HepG2 (cell line): ENCODE results near the gene COL18A1. TPM values are rescaled to one million over a fixed set of nuclear protein-coding genes. Genes with fewer than 3 reads are reported as not detected.

Experiments used
- ATAC-seq: fragments of 200-7000 bp; cut with Tn5 transposase; 3 replicates; pipeline ENCODE4 v1.9.1; 2020; ENCODE audit warnings: mild to moderate bottlenecking, moderate library complexity
- BruUV-seq: library from RNA; stranded (reverse); fragments of 400-500 nt; replicated peaks from 2 replicates; lab custom pipeline; 2021; lab: Mats Ljungman, UMichigan
- CTCF ChIA-PET: fragments of 300-600 bp; formaldehyde crosslinking; extraction: SDS; loops from one replicate; lab custom pipeline; 2021; ENCODE audit warnings: low total read pairs, inconsistent platforms, low intra/inter-chr PET ratio; lab: Yijun Ruan, JAX
- POLR2A ChIA-PET: fragments of 350-600 bp; sonication (Branson Sonifier 250); formaldehyde crosslinking; loops from one replicate; lab custom pipeline; 2020; ENCODE audit warnings: antibody characterized with exemption, inconsistent platforms; lab: Yijun Ruan, JAX
- DNase-seq: peaks from one replicate; pipeline ENCODE4 v3.0.0-alpha.2; 2015; ENCODE audit warnings: low spot score
- FAIRE-seq: peaks from 3 replicates; lab custom pipeline; 2011; peaks lifted over from hg19 to GRCh38; lab: Jason Lieb, UNC
- H2AFZ ChIP-seq: one replicate; pipeline ENCODE4 v1.6.1; 2011; ENCODE audit warnings: low read length, inconsistent platforms
- H3K27ac ChIP-seq: fragments of 300-600 bp; 3 replicates; pipeline ENCODE4 v1.8.0; 2011; ENCODE audit warnings: mixed run types, mild to moderate bottlenecking, mixed read lengths, low read length, inconsistent platforms; ENCODE audit not compliant: insufficient read depth; ENCODE audit errors: extremely low read length
- H3K27me3 ChIP-seq, 2 experiments: fragments of 200-600 bp in 1 of 2; 2 replicates in 1 of 2; 3 replicates in 1 of 2; pipeline versions ENCODE4 v1.6.0 to v1.8.0; 2011; ENCODE audit warnings: low read length in 2 of 2, mild to moderate bottlenecking in 2 of 2, moderate library complexity in 2 of 2, inconsistent platforms in 1 of 2; ENCODE audit not compliant: insufficient read depth in 2 of 2, control insufficient read depth in 1 of 2
- H3K36me3 ChIP-seq, 2 experiments: fragments of 200-600 bp in 1 of 2; replicated peaks in 1 of 2; 2 replicates in 1 of 2; 3 replicates in 1 of 2; pipeline versions ENCODE4 v1.5.1 to v1.8.0; 2011; ENCODE audit warnings: low read length in 2 of 2, inconsistent platforms in 1 of 2; ENCODE audit not compliant: insufficient read depth in 2 of 2, control insufficient read depth in 1 of 2
- H3K4me1 ChIP-seq: 2 replicates; pipeline ENCODE4 v1.5.1; 2012; ENCODE audit warnings: low read length, inconsistent platforms; ENCODE audit not compliant: insufficient read depth
- H3K4me2 ChIP-seq: 2 replicates; pipeline ENCODE4 v1.6.0; 2011; ENCODE audit warnings: low read depth, low read length, inconsistent platforms
- H3K4me3 ChIP-seq, 3 experiments: fragments of 200-600 bp in 1 of 3; sonication (generic), shearing (Covaris generic) in 1 of 3; replicated peaks in 1 of 3; 2 replicates each; pipeline ENCODE4 v1.5.1; 2011 to 2016; ENCODE audit warnings: low read length in 3 of 3, inconsistent platforms in 2 of 3, low read depth in 2 of 3, mild to moderate bottlenecking in 2 of 3, control low read depth in 1 of 3, mixed read lengths in 1 of 3; ENCODE audit not compliant: insufficient read depth in 1 of 3
- H3K79me2 ChIP-seq: one replicate; pipeline ENCODE4 v1.6.1; 2011; ENCODE audit warnings: low read length, inconsistent platforms; ENCODE audit not compliant: insufficient read depth
- H3K9ac ChIP-seq: 2 replicates; pipeline ENCODE4 v1.6.0; 2011; ENCODE audit warnings: mild to moderate bottlenecking, low read depth, low read length, inconsistent platforms; ENCODE audit not compliant: insufficient read depth
- H3K9me3 ChIP-seq: 2 replicates; pipeline ENCODE4 v1.5.1; 2012; ENCODE audit warnings: mild to moderate bottlenecking, low read length
- H4K20me1 ChIP-seq: 2 replicates; pipeline ENCODE4 v1.6.0; 2011; ENCODE audit warnings: inconsistent platforms, mild to moderate bottlenecking, low read length, moderate library complexity; ENCODE audit not compliant: insufficient read depth
- AHR ChIP-seq: IDR thresholded peaks from 2 replicates; pipeline ENCODE4 v1.6.1; 2018; ENCODE audit warnings: missing genetic modification reagents, missing compliant biosample characterization
- CCAR2 ChIP-seq: fragments of 200-400 bp; formaldehyde crosslinking; optimal IDR thresholded peaks from 2 replicates; pipeline ENCODE3; 2018; ENCODE audit warnings: low read depth, mild to moderate bottlenecking, low read length, moderate library complexity
- DNMT1 ChIP-seq: sonication (generic); formaldehyde crosslinking; IDR thresholded peaks from 2 replicates; pipeline ENCODE4 v1.5.1; 2020; ENCODE audit warnings: mild to moderate bottlenecking, missing genetic modification reagents
- HBP1 ChIP-seq: IDR thresholded peaks from 2 replicates; pipeline ENCODE4 v1.6.1; 2016; ENCODE audit warnings: low read depth, control low read depth
- NFE2L2 ChIP-seq: fragments of 150-350 bp; IDR thresholded peaks from 2 replicates; pipeline ENCODE4 v1.6.1; 2014; ENCODE audit warnings: low read length
- NR3C1 ChIP-seq: sonication (generic); formaldehyde crosslinking; IDR thresholded peaks from 2 replicates; pipeline ENCODE4 v1.4.0; 2020; ENCODE audit warnings: missing genetic modification reagents
- RBFOX2 ChIP-seq: fragments of 200-400 bp; formaldehyde crosslinking; IDR thresholded peaks from 2 replicates; pipeline ENCODE4 v1.6.1; 2017; ENCODE audit warnings: low read depth, mild to moderate bottlenecking, low read length
- SRY ChIP-seq: sonication (generic); formaldehyde crosslinking; IDR thresholded peaks from 2 replicates; pipeline ENCODE4 v1.8.0; 2022; ENCODE audit warnings: mild to moderate bottlenecking, missing genetic modification reagents
- TFDP1 ChIP-seq: IDR thresholded peaks from 2 replicates; pipeline ENCODE4 v1.6.1; 2016; ENCODE audit warnings: missing compliant biosample characterization, missing genetic modification reagents, borderline replicate concordance
- TRAFD1 ChIP-seq: sonication (generic); formaldehyde crosslinking; IDR thresholded peaks from 2 replicates; pipeline ENCODE4 v1.5.1; 2020; ENCODE audit warnings: missing genetic modification reagents, mild to moderate bottlenecking, borderline replicate concordance
- XBP1 ChIP-seq: sonication (generic); formaldehyde crosslinking; IDR thresholded peaks from 2 replicates; pipeline ENCODE4 v1.5.0; 2020; ENCODE audit warnings: missing genetic modification reagents
- ZBTB2 ChIP-seq: sonication (generic); formaldehyde crosslinking; IDR thresholded peaks from 2 replicates; pipeline ENCODE4 v1.8.0; 2022; ENCODE audit warnings: low read depth, missing genetic modification reagents
- ZFP37 ChIP-seq: sonication (generic); formaldehyde crosslinking; IDR thresholded peaks from 2 replicates; pipeline ENCODE4 v1.4.0; 2020; ENCODE audit warnings: missing genetic modification reagents, borderline replicate concordance
- ZNF280D ChIP-seq: sonication (generic); formaldehyde crosslinking; IDR thresholded peaks from 2 replicates; pipeline ENCODE4 v1.5.1; 2020; ENCODE audit warnings: mild to moderate bottlenecking, missing genetic modification reagents
- ZNF552 ChIP-seq: sonication (generic); formaldehyde crosslinking; IDR thresholded peaks from 2 replicates; pipeline ENCODE4 v1.9.0; 2022; ENCODE audit warnings: missing genetic modification reagents, mild to moderate bottlenecking, borderline replicate concordance
- ZNF703 ChIP-seq: sonication (generic); formaldehyde crosslinking; IDR thresholded peaks from 2 replicates; pipeline ENCODE4 v1.5.1; 2020; ENCODE audit warnings: missing genetic modification reagents, mild to moderate bottlenecking, moderate library complexity, borderline replicate concordance
- WGBS: methylation state at CpG from one replicate; pipeline ENCODE4 v1.1.6; 2017; ENCODE audit warnings: low lambda C conversion rate; 5-methylcytosine and 5-hydroxymethylcytosine counted together
- in situ Hi-C: cut with HindIII; loops from 2 replicates; pipeline ENCODE4 v1.10.0; 2017; ENCODE audit warnings: low pct_unique_long_range_greater_than_20kb; ENCODE audit not compliant: extremely low pct_ligation_motif_present
- intact Hi-C: fragments of 100-400 bp; cut with micrococcal nuclease; formaldehyde crosslinking; loops from one replicate; pipeline ENCODE4 v1.10.0; 2022; ENCODE audit not compliant: unreplicated experiment
- polyA plus RNA-seq, 8 experiments: library from polyadenylated mRNA; depleted of rRNA in 3 of 8; stranded (reverse) in 7 of 8; unstranded in 1 of 8; fragments of >200 nt; fragmentation: Illumina TruSeq in 4 of 8; extraction: Trizol in 4 of 8; gene quantifications; 2 replicates each; pipeline versions ENCODE4 v1.2.1 to v1.2.3, GENCODE V29; 2011 to 2016; ENCODE audit warnings: low read depth in 4 of 8, missing spikeins in 1 of 8, mixed read lengths in 1 of 8; ENCODE audit not compliant: insufficient read depth in 1 of 8
- total RNA-seq, 5 experiments: library from RNA; depleted of rRNA; stranded (reverse); fragments of >200 nt; fragmentation: Illumina TruSeq; extraction: Trizol; gene quantifications; 2 replicates each; pipeline ENCODE4 v1.2.3, GENCODE V29; 2016; ENCODE audit warnings: low read depth in 1 of 5

The COL18A1 gene
- total and polyA plus RNA-seq, 2 of the 13 experiments (the other 11 are each of a cell fraction or from before 2014, with no cell fraction given) = 79.0 to 102 TPM

- Histone ChIP-seq H3K9ac (no peak overlapping the region), H3K9me3 (no peaks in the 10 kb centered on the region), H3K4me3 (no peak overlapping the region), H2AFZ (no peak overlapping the region), H3K4me1 (peaks cover 70% of the 10 kb centered on the region), H3K4me2 (no peak overlapping the region), H3K79me2 (peaks cover 56% of the 10 kb centered on the region), H4K20me1 (peaks cover 19% of the 10 kb centered on the region; the same call in 1 of the 2 replicates), H3K27me3 (no peaks in the 10 kb centered on the region), H3K36me3 (peaks cover 3 to 5% of the 10 kb centered on the region in 2 experiments; a peak in 3 of 5 replicates), H3K27ac (no peak overlapping the region)
- WGBS = 93% methylated on average over 16 of the region's 17 CpGs
- DNase-seq = no peak
- no TSS peak for BruUV-seq
- POLR2A ChIA-PET = no interaction called here
- FAIRE-seq = no peak
- in situ Hi-C loops = no loop called here
- intact Hi-C loops = no loop called here
- TF ChIP-seq NR3C1 (CRISPR knock-in tag) (no peak), XBP1 (CRISPR knock-in tag) (no peak), TFDP1 (CRISPR knock-in tag) (no peak), CCAR2 (no peak), ZNF280D (CRISPR knock-in tag) (no peak), TRAFD1 (no peak), DNMT1 (no peak), ZNF552 (CRISPR knock-in tag) (no peak), ZFP37 (CRISPR knock-in tag) (no peak), NFE2L2 (no peak), HBP1 (CRISPR knock-in tag) (no peak), ZBTB2 (CRISPR knock-in tag) (no peak), RBFOX2 (no peak), AHR (CRISPR knock-in tag) (no peak), ZNF703 (CRISPR knock-in tag) (no peak), SRY (CRISPR knock-in tag) (no peak)
- ATAC-seq = no peak
- CTCF ChIA-PET = no interaction called here
Measured at GRCh38 chr21:45434645-45435217, 29.8 kb downstream of the COL18A1 start.
